NCI-H1417 treated with DMSO at 0.1 percent for 48 hours (cell line): ENCODE results near the gene SLC8A3.

ENCODE experiments used
- DNase-seq: peaks from one replicate; lab custom pipeline; 2025; lab: John Stamatoyannopoulos, UW

SLC8A3 gene

DNA sequence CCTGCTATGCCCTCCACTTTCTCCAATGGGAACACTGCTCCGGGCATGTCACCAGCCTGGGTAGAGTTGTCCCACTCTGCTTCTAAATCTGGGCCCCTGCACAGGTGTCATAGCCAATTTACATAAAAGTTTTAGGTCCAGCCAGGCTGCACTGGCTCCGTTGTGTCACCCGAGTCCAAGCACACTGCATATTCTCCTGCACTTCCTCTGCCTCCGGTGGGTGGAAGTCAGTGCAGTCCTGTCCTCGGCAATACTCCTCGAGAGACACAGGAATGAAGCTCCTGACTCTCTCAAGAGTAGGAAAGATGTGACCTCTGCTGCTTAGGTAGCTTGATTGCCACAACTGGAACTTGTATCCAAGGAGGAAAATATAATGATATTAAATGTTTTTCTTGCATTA is 15.2 kb downstream of the SLC8A3 start:
- DNase-seq = no peak

DNA sequence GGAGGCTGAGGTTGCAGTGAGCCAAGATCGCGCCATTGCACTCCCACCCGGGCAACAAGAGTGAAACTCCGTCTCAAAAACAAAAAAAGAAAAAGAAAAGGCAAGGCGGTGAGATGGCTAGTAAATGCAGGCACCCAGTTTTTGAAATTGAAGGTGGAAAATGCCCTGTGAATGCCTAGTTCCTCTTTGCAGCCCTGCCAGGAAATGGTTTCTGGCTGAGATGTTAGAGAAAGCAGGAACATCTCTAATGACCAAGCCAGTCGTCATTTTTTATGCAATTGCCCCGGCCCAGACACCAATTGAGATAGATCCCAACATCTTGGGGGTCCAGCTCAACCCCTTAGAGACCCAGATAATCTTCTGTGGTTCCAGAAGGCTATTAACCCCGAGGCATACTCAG is 17.0 kb downstream of the SLC8A3 start:
- DNase-seq = no peak

DNA sequence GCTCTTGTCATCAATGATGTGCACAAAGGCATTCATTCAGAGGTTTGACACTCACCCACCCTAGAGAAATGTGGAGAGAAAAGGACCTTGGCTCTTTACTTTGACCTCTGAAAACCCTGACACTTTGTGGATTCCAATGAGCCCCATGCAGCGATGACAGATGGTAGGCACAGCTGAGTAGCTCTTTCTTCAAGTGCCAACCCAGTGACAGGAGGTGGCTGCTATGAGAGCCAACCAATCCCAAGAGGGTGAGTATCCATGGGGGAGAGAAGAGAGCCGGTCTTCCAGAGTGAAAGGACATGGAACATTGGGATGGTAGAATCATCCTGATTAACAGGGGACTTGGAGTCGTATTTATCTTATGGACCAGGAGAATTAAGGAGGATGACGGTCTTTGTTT is 17.8 kb downstream of the SLC8A3 start:
- DNase-seq = no peak

DNA sequence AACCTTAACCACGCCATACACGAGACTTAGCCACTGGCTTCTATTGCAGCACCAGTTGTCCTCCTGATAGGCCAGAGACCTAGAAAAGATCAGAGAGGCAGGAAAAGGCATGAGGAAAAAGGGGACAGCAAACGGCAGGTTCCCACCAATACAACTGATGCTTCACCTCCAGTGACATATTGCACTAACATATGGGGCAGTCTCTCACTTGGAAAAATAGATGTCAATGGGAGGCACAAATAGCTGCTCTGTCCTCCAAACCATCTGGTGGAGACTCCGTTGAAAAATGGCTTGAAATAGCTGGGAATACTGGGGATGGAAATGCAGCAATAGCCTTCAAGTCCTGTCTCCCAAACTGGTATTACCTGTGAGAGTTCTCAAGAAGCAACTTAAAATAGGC is 20.3 kb downstream of the SLC8A3 start:
- no peak for DNase-seq

DNA sequence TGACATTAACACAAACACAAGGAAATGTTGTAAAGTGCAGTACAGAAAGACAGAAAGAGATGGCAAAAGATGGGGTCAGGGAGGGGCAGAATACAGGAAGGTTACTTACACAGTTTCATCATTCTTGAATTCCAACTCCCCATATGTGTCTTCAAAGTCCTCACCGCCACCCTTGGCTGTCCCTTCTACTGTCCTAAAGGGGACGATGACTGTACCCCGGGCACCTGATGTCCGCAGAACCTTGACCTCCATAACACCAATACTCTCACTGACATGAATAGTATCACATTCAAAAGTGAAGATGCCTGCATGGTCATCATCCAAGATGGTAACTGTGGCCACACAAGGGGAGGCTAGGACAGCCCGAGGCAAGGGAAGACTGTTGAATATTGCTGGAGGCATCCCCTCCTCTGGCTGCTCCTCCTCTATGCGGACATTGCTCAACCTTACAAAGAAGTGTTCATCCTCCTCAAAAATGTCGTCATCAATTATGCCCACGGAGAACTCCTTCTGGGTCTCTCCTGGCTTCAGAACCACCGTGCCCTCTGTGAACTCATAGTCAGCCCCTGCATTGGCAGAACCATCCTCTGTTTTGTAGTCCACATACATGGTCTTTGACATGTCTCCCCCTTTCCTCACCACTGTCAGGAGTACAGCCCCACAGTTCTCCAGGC is 22.1 kb downstream of the SLC8A3 start:
- no peak for DNase-seq

DNA sequence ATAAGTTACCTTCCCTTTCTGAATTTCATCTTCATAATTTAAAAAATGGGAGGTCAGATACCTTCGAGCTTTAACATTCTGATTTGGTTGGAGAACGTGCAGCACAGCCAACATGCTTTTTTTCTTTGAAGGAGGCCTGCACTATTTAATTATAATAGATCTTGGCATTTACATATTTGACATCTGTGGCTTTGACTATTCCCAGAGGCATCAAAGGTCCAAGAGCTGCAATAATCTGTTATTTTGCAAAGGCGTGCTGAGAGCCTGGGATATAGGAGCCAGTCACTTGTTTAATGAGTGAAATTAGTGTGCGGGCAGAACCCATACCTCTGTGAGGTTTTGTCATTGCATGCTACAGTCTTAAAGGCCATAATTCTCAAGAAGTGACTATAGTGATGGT is 26.4 kb downstream of the SLC8A3 start:
- no peak for DNase-seq

DNA sequence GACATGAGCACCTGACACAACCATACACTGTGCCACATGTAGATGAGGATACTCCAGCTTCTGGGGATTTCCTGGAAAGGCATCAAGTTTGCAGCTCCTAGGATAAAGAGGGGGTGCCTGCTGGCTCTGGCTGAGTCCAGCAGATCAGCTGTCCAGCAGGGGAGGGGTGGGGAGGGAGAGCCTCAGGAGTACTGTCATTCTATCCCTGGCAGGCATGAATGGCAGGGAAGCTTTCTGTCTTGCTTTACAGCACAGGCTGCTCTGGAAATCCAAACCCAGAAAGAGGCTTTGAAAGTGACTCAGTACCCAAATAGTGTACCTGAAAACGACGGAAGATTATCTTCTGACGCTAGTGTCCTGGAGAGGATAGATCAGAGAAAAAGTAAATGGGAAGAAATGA is 32.2 kb downstream of the SLC8A3 start:
- no peak for DNase-seq

DNA sequence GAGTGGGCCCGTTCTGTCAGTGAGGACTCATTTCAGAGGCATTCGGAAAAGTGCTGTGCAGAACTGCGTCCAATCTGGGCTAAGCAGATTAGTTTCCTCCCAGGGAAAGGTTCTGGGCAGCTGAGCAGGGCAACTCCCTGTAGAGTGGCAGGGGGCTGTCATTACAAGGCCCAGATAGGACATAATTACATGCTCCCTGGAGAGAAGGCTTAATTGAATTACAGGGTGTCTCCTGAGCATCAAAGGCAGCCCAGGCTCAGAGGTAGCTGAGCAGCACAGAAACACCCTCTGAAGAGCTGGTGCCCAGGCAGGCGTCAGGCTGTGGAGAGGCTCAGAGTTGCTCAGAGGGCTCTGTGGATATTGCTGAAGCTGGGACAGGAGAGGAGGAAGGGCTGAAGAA is 36.0 kb downstream of the SLC8A3 start:
- DNase-seq = peak; percentile 66

DNA sequence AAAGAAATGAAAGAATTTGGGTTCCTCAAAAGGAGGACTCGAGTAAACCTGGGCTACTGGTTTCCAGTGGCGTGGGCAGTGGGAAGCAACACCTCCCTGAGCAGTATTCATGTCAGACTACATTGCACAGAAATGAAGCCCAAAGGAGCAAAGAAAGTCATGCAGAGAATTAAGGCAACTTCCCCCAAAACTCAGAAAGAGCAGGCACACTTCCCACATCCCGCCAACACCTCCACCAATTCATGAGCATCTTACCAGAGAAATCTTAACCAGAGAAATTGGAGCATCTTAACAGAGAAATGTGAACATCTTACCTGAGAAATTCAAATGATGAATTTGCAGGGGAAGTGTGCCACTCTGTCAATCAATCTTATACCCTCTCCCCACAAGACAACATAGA is 36.7 kb downstream of the SLC8A3 start:
- DNase-seq = no peak

DNA sequence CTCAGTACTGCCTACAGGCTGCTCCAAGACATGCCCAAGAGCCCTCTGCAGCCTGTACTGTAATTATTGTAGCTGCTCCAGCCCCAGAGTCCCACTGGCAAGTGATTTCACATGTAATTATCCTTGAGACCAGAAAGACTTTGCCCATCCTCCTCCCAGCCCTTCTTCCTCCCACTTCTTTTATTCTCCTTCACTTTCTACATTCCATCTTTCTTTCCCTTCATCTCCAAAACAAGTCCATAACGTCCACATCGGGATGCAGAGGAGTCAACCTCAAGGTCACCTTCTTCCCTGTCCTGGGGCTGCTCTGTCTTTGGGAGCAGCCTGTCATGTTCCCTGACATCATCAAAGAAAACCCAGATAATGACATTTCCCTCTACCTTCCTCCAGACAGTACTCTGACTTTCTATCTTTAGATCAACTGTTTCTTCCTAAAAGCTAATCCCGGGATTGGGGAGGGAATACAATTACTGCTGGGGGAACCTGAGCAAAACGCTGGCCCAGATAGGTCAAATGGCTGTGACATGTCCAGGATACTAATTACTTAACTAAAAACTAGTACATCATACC is 39.1 kb downstream of the SLC8A3 start:
- DNase-seq = no peak

DNA sequence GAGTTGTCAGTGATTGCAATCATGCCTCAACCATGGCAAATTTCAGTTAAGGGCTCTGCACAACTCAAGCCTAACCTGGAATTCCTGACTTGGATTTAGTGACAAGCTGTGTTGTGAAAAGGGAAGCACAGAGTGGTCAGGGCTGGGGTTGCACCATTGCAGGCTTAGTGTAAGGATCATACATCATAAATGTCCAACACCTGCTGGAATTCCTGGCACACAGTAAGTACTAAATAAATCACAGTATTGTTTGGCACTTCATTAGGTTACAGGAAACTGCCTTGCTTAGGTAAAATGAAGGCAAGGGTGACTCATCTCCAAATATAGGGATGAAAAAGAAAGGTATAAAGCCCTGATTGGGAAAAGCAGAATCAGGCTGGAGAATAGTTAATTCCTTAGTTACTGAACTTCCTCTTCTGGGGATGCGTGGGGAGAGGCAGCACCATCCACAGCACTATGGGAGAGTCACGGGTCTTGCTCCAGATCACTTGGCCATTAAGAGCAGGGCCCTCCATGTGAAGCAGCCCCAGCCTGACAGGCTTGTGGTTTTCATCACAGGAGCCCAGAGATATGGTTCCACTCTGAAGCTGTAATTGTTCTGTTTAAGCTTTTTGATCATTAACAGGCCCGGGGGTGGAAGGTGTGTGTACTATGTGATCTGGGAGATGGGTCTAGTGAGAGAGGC is 39.7 kb downstream of the SLC8A3 start:
- DNase-seq = no peak

DNA sequence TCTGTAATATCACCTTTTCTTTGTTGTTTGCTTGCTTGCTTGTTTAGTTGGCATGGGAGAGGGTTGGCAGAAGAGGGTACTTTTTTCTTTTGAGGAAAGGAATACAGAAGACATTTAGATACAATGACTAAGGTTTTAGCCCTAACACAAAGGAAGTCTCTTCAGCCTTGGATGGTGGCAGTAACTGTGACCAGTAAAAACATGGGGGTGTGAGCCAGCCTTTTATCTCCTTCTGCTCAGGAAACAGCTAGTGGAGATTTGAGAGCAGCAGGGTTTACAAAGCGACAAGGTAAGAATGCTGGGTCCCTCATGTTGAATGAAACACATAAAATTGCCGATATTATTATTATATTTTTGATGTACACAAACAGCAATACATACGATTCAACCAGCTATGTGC is 40.4 kb downstream of the SLC8A3 start:
- DNase-seq = no peak

DNA sequence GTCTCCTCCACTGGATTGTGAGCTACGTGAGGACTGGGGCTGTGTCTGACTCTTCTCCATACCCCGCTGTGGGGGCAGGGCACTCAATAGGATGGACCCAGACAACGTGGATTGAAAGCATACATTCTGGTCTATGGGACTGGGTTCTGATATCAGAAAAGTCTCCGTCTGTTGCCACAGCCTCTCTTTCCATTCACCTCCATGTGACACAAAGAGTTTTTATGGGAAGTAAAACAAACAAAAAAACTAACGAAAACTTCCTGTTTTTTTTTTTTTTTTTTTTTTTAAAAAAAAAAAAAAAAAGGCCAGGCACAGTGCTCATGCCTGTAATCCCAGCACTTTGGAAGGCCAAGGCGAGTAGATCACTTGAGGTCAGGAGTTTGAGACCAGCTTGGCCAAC is 44.7 kb downstream of the SLC8A3 start:
- DNase-seq = no peak

DNA sequence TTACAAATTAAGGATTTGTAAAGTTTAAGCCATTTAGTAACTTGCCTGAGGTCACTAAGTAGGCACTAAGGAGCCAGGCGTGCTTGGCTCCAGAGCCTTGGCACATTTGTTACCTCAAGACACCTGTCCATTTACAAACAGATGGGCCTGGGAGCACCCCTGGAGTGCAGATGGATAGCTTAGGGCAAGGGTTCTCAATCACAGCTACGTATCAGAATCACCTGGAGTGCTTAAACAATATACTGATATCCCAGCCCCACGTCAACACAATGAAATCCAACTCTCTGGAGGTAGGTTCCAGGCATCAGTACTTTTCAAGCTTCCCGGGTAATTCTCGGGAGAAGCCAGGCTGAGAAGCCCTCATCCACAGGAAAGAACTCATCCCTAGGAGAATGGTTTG is 45.4 kb downstream of the SLC8A3 start:
- DNase-seq = no peak

DNA sequence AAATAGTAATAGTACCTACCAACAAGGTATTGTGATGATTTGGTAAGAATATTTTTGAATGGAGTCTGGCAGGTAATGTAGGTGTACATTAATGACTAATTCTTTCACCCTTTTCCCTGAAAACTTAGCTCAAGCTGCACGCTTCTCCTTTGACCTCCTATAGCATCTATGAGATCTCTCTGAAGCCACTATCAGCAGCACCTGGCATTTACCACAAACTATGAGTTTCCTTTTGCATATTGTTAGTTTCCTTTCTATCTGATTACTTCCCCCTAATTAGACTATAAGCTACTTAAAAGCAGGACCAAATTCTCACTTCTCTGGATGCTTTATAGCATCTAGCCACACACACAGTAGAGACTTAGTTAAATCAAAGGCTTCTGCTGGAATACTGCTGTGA is 48.1 kb downstream of the SLC8A3 start:
- DNase-seq = no peak

DNA sequence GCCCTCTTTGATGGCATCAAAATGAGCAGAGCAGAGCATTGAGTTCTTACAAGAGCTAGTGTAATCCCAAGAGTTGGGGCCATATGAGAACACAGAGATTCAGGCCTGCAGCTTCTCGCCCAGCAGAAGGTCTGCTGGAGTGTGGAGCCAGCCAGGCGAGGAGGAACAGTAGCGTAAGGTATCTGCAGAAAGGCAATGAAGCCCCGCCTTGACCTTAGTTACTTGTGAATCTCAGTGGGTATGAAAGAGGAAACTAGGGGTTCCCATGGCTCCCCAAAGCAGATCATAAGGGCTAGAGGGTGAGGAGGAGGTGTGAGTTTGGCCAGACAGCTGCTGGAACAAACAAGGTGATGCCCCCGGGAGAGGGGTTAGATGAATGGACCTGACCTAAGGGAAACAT is 49.4 kb downstream of the SLC8A3 start:
- no peak for DNase-seq

DNA sequence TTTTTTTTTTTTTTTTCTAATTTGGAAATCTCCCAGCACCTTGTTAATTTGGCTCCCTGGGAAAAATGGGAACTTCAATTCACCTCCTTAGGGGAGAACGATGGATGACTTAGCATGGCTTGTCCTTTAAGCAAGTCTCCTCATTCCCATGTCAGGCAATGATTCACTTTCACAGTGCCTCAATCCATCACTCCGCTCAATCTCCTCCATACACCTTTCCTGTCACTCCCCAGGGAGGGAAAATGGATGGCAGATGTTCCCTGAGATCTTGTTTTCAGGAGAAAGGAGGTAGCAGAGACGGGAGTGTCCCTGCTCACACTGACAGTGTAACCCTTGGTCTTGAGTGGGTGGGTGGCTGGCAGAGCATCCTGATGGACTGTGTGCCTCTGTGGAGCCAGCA is 51.0 kb downstream of the SLC8A3 start:
- no peak for DNase-seq

DNA sequence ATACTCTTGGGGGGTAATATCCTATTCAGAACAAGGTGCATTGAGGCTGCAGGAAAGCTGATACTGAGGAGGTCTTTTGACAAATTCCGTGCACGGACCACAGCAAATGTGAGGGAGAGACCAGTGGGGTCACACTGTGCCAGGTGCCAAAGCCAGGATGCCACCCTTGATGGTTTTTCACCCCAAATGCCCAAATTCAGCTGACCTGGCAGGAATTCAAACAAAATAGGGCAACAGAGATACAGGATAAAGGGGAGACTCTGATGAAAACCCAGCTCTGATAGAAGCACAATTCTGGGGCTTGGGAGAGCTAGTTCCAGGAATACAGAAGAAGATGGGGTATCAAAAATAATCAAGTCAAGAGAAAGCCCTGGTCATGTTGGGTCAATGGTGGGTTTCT is 55.3 kb downstream of the SLC8A3 start:
- no peak for DNase-seq

DNA sequence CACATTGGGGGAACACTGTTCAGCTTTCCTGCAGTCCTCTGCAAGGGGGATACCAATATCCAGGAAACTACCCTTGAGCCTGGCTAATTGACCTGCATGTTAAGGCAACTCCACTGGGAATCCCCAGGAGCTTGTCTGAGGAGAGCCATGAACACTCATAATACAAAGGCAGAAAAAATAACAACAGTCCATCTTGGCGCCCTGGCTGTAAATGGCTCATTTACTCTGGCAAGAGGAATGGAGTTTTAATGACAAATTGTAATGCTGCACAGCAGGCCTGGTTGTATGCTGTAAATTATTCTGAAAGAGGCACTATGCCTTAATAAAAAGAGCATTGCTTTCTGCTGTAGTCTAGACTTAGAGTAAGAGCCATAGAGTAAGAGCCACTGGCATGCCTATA is 58.3 kb downstream of the SLC8A3 start:
- peak; percentile 80 for DNase-seq

DNA sequence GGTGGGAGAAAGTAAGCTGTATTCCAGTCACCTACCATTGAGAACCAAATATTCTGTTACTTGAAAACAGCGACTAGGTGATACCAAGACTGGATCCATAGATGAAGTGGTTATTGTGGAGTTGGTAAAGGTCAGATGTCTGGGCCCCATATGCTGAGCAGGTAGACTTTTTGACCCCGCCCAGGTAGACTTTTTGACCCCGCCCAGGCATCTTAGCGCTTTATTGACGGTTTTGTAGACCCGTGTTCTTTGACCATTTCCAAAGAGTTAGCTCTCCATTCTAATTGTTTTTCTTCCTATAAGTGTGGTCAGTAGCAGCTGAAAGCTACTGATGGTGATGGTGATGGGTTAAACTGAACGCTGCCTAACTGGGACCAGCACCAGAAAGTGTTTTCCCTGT is 61.6 kb downstream of the SLC8A3 start:
- DNase-seq = no peak

DNA sequence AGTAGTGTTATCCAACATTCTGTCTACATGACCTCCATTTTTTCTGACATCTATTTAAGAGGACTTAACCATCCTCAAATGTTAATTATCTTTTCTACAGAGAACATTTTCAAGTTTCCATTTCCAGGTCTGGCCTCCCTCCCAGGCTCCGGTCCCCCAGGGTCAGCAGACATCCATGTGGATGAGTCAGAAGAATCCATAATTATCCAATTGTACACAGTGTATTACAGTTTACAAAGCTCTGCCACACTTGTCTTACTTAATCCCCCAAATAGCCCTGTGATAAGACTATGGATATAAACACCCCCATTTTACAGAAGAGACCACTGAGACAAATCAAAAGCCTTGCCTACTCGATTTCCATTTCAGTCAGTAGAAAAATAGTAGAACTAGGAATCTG is 65.0 kb downstream of the SLC8A3 start:
- no peak for DNase-seq

DNA sequence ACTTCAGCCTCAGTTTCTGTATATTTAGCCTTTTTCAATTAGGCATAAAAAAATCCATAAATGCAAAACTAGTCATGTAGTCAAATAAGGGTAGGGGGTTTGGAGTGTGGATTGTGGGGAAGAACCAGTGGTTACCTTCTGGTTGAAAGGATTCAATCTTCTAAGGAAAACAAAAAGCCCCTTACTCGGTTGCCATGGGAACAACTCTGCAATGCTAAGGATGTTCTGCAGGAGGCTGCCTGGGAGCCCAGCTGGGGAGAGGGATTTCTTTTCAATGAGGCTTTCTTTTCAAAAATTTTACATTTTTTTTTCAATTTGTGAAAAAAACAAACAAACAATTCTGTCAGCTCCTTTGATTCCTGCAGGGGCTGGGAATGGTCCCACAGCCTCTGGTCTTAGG is 67.2 kb downstream of the SLC8A3 start:
- DNase-seq = no peak

DNA sequence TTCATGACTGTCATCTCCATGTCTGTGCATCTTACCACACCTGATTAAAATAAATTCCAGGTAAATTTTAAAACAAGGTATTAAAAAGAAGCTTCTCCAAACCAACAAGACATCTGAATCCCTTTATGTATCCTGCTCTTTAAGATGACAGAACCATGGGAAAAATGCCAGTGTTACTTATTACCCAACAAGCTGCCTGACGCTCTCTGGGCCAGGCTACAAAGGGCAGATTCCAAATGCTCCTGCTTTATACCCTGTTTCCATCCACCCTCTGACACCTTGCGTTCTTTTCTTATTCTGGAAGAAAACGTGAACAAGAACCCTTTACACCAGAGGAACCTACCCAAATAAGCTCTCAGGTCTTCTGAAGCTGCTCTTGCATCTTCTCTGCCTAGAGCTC is 70.7 kb downstream of the SLC8A3 start:
- DNase-seq = no peak

DNA sequence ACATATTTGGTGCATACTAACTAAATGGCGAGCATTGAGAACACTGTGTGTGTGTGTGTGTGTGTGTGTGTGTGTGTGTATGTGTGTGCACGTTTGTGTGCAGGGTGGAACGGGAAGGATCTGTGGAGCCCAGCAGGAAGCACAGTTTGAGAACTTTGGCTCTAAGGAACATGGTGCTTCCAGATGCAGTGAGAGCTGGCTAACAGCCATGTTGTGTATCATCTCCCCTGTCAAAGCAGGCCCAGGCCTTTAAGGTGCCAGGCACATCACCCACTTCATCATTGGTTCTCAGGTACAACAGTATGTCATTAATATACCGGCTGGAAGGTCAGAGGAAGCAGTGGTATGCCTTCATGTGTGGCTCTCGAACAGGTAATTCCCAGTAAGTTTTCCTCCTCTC is 72.5 kb downstream of the SLC8A3 start:
- DNase-seq = no peak
